COR-L47 (cell line): Measurements from ENCODE around the gene AFAP1.
A peak's percentile ranks its signal among the peaks of the same experiment; 100 is the strongest.

ENCODE experiments used
- DNase-seq: peaks from one replicate; lab custom pipeline; 2025; lab: John Stamatoyannopoulos, UW

AFAP1 gene, protein sequence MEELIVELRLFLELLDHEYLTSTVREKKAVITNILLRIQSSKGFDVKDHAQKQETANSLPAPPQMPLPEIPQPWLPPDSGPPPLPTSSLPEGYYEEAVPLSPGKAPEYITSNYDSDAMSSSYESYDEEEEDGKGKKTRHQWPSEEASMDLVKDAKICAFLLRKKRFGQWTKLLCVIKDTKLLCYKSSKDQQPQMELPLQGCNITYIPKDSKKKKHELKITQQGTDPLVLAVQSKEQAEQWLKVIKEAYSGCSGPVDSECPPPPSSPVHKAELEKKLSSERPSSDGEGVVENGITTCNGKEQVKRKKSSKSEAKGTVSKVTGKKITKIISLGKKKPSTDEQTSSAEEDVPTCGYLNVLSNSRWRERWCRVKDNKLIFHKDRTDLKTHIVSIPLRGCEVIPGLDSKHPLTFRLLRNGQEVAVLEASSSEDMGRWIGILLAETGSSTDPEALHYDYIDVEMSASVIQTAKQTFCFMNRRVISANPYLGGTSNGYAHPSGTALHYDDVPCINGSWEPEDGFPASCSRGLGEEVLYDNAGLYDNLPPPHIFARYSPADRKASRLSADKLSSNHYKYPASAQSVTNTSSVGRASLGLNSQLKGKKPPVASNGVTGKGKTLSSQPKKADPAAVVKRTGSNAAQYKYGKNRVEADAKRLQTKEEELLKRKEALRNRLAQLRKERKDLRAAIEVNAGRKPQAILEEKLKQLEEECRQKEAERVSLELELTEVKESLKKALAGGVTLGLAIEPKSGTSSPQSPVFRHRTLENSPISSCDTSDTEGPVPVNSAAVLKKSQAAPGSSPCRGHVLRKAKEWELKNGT

DNA sequence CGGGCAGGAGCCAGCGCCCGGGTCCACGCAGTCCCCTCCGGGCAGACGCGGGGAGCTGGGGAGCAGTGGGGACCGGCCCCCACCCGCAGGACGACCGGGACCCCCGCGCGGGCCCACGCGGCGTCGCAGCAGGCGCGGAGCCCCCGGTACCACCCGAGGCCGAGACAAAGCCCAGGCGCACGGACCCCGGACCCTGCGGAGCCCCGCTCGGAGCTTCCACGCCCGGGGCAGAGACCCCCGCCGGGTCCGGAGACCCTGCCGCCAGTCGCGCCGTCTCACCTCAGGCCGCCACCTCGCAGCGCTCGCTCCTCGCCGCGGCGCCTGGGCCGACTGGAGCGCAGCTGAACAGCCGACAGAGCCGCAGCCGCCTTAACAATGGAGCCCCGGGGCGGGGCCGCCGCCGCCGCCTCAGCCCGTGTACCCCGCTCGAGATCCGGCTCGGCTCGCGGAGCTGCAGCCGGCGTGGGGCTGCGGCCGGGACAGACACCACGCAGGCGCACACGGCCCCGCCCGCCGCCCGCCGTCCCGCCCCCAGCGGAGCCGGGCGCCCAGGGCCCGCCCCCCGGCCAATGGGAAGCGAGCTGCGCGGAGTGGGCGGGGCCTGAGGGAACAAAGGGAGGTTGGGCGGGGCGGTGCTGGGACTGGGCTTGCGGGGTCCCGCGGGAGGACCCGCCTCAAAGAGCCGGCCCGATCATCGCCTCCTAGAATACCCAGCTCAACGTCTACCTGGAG, at the start of gene AFAP1:
Gene AFAP1, minus strand, starts transcription at position 485 of the 732 bp plus-strand sequence. CDS start 67,783 bp downstream, outside the sequence.
- peak; percentile 79 for DNase-seq

DNA sequence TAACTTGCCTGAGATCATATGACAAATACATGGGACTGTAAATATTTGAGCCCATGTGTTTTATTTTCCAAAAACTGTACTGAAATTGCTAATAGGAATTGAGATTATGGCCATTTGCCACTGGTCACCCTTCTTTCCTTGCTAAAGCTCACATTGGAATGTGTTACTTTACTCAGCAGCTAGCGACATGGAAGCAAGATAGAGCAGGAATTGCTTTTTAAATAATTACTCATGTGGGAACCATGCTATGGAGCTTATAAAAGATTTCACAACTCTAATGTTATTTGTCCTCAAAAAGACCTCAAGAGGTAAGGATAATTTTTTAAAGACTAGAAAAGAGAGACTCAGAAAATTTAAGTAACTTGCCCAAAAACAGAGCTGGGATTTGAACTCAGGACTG, 48.8 kb upstream of the AFAP1 start:
- no peak for DNase-seq

DNA sequence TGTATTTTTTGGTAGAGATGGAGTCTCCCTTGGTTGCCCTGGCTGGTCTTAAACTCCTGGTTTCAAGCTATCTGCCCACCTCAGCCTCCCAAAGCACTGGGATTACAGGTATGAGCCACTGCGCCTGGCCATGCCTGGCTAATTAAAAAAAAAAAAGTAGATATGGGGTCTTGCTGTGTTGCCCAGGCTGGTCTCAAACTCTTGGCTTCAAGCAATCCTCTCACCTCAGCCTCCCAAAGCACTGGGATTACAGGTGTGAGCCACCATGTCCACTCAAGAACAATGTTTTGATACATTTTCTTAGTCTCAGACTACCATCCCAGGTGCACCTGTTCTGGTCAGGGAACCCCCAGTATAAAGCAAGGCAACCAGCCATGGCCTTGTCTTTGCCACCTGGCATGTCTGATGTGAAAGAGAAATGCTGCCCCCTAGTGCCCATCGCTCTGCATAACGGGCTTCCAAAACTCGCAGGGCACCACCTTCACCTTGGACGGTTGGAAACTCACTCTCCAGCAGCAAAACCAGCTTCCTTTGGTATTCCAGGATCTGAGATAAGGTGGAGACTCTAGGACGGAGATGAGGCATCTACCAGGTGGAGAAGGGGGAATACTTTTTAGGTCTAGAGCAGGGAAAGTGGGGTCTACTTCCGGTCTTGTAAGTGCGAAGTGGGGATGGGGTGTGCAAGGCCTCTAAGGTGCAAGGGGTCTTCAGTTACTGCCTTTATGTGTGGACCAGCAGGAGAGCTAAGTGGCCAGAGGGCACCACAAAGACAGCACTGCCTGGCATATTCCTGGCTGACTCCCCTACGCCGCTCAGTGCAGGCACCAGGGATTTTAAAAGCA, 47.7 kb upstream of the AFAP1 start:
- DNase-seq, result peak; percentile 84

DNA sequence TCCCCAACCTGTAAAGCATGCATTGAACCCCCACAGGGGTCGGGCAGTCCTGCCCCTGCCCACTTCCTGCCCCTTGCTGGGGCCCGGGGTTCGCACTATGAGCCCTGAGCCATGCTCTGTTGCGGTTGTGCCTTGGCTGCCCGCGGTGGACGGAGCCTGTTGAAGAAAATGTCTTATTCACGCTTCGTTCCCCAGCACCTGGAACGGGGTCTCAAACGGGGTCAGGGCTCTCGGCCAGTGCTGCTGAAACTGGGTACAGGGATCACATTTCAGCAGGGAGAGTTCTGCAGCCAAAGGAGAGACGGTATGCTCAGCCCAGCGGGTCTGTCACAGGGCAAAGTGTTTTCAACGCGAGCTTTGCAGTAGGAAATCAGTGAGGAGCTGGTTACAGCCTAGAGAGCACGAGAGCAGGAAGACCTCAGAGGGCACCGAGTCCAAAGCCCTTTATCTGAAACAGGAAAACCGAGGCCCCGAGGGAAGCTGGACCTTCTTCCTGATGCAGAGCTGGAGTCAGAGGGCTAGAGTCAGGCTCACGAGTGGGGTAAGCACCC, 46.3 kb upstream of the AFAP1 start:
- no peak for DNase-seq

DNA sequence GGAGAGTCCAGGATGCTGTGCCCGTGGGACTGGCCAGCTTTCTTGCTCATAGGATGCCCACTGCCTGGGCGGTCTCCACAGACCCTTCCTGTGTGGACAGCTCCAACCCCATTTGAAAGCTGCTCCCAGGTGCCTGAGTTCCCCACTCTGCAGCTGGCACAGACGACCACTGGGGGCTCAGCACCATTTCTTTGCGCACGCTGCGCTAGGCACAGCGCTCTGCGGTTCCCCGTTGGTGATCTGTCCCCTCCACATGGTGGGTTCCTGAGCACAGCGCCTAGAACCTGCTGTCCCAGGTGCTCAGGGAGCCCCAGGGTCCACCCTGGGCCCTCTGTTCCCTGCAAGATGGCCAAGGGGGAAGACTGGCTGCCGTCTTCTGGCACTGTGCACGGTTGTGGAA, 45.4 kb upstream of the AFAP1 start:
- no peak for DNase-seq

DNA sequence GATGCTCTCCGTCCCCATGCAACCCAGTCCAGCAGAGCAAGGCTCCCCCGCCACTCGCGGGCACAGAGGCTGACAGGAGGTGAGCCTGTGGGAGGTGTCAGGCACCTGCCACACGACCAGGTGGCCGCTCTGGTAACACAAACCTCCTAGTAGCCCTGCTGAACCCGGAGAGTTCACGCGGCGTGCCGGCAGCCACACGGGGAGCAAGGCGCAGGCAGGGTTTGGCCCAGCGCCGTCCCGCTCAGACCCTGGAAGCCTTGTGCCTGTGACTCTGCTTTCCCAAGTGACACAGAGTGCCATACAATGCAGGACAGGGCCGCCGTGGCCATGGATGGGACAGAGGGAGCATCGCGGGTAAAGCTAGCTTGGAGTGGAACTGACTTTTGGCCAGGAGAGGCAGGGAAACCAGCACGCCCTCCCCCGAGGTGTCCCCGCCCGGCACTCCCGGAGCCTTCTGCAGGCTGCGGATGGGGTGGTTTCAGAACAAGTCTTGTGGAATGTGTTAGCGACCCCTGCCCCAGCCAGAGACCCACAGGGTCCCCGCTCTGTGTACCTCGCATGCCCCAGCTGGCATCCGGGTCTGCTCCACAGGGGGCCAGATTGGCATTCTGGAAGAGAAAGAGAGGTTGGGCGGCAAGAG, 44.7 kb upstream of the AFAP1 start:
- no peak for DNase-seq

DNA sequence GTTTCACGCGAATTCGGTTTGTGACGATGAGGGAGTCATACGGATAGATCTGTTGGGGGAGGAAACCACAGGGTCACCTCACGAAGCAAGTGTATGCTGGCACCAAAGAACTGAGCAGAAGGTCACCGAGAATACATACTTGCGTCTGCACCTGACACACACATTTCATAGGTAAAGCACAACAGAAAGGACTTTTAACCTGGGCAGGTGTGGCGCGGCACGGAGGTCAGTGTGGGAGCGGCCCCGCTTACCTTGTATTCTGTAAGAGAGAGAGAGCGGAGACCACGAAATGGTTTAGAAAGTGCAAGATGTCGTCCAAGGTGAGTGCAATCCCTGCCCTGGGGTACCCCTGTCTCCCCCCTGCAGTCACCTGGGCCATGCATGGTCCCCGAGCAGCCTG, 43.6 kb upstream of the AFAP1 start:
- no peak for DNase-seq

DNA sequence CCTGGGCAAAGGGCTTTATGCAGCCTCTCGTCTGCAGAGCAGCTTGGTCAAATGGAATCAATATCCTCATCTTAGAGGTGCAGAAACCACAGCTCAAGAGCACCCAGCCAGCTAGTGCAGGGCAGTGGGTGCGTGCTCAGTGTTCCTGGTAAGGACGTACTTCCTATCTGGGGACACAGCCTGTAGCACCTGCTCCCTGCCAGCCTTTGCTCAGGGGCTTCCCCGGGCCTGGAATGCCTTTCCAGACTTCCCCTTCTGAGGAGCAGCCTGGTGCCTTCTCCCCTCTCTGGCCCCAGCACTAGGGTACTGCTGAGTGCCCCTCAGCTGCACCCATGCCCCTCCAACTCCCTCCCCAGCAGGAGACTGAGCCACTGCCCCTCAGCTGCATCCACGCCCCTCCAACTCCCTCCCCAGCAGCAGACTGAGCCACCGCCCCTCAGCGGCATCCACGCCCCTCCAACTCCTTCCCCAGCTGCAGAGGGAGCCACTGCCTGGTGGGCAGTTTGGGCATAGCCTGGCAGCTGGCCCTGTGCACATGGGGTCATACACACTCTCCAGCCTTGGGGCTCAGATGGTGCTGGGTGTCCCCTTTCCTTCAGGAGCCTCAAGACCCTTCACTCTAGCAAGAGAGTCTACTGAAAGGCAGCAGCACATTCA, 42.2 kb upstream of the AFAP1 start:
- DNase-seq, result no peak

DNA sequence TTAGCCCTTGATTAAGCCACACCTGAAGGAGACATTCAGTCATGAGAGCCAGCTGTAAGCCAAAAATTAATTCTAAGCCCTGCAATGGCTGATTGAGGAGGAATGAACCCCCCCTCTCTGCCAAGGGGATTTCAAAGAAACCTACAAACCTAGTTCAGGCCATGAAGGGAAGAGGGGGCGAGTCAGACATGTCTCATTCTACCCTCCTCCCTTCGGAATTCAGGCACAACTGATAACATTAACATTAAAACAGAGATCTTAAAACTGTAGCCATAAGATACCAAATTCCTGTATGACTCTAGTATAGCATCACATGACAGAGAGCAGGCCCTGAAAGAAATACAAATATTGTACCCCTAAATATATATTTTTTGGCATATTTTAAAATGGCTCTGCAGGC, 40.4 kb upstream of the AFAP1 start:
- DNase-seq, result no peak

DNA sequence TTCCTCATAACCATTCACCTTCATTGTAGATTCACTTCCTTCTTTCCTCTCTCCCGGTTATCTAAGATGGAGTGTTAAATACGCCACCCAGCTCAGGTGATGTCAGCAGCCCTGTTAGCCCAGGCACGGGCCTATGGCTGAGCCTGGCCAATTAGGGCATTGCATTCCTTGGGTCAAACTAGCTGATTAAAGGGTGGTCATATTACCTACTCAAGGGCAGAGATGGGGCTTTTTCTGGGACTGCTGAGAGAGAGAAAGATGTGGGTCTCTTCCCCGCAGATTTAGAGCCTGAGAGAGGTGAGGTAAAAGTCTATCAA, 39.9 kb upstream of the AFAP1 start:
- no peak for DNase-seq

GRCh38 chr4:7978907-7979651, 39.4 kb upstream of the AFAP1 start:
- no peak for DNase-seq

GRCh38 chr4:7978489-7978888, 38.8 kb upstream of the AFAP1 start:
- DNase-seq, result peak; percentile 85

DNA sequence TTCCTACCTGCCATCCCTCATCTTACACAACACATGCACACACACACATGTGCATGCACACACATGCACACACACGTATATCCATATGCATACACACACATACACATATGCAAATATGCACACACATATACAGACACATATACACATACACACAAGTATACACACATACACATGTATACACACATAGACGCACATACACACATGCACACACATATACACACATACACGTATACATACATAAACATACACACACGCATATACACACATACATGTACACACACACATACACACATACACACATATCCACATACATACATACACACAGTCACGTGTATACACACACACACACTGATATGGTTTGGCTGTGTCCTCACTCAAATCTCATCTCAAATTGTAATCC, 37.0 kb upstream of the AFAP1 start:
- no peak for DNase-seq

- no peak for DNase-seq
Measured at GRCh38 chr4:7976025-7976424, 36.4 kb upstream of the AFAP1 start.

DNA sequence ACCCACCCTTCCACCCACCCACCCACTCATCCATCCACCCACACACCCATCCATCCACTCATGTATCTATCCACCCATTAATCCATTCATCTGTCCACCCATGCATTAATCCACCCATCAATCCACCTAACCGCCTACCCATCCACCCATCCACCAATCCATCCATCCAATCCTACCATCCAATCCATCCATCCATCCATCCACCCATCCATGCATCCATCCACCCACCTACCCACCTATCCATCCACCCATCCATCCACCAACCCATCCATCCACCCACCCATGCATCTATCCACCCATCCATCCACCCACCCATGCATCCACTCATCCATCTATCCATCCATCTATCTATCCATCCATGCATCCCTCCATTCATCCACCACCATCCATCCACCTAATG, 34.8 kb upstream of the AFAP1 start:
- DNase-seq, result no peak

DNA sequence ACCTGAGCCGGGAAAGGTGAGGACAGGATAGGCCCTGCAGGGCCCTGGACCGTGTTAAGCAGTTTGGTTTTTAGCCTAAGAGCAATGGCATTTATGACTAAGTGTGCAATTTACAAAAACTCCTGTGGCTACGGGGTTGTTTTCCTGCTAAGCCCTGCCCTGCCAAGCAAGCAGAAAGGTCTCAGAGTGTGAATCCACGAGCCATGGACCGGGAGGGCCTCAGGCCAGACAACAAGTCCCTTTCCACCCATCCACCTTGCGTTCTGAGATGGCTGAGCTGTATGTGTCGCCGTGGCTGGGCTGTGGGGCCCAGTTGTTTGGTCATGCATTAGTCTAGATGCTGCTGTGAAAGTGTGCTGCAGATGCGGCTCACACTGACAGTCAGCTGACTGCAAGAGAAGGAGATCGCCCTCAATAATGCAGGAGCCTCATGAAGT, 33.9 kb upstream of the AFAP1 start:
- no peak for DNase-seq

- DNase-seq, result no peak
Measured at GRCh38 chr4:7971881-7972500, 32.3 kb upstream of the AFAP1 start.

DNA sequence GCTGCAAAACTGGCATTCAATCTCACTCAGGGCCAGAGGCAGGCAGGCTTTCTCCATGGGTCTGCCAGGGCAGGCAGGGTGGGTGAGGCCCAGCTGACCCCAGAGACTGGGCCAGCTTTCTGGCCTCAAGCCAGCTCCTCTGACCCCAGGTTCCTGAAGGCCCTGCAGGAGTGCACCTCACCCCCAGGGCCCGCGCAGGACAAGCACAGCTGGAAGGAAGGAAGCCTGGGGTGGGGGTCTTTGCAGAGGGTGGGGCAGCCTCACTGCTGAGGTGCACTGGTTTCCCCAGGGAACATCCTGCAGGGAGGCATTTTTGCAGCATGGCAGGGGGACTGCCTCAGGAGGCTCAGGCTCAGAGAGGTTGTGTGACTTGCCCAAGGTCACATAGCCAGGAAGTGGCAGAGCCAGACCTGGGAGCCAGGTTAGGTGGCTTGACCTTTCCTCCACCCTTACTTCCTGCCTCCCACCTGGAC, 31.5 kb upstream of the AFAP1 start:
- no peak for DNase-seq

DNA sequence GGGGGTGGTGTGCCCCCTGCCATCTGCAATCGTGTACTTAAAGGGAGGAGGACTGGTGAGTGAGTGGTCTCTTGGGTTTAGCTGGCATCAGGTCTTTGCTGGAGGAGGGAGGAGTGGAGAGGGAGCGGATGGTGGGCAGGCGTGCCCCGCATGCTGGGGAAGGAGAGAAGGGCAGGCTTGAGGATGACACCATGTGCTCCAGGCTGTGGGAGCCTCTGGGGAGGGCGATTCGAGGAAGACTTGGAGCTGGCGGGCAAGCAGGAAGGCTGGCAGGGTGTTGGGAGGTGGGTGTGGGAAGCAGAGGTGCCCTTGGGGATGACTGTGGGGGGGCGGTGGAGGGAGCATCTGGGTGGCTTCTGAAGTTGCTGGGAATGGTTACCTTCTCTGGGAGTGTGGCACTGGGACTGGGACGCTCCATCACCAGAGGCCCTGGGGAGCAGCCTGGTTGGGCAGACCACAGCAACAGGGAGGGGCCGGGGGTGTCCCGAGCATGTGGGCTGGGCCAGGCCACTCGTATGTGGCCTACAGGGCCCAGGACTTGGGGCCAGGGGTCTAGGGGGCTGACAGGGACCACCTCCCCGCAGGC, 30.8 kb upstream of the AFAP1 start:
- DNase-seq, result no peak
